GM18951 (cell line): ENCODE results near the gene COX10.

Experiments used
- POLR2A ChIP-seq: IDR thresholded peaks from 4 replicates; pipeline ENCODE4 v1.6.1; 2011; ENCODE audit warnings: mild to moderate bottlenecking; ENCODE audit not compliant: insufficient read length, insufficient read depth; ENCODE audit errors: extremely low read depth
- in situ Hi-C: fragments of 300-500 bp; cut with MboI; formaldehyde crosslinking; loops from one replicate; pipeline ENCODE4 v1.12.0; 2022; ENCODE audit warnings: low sequenced_read_pairs, mixed read lengths, inconsistent platforms; ENCODE audit not compliant: unreplicated experiment

Gene COX10

DNA sequence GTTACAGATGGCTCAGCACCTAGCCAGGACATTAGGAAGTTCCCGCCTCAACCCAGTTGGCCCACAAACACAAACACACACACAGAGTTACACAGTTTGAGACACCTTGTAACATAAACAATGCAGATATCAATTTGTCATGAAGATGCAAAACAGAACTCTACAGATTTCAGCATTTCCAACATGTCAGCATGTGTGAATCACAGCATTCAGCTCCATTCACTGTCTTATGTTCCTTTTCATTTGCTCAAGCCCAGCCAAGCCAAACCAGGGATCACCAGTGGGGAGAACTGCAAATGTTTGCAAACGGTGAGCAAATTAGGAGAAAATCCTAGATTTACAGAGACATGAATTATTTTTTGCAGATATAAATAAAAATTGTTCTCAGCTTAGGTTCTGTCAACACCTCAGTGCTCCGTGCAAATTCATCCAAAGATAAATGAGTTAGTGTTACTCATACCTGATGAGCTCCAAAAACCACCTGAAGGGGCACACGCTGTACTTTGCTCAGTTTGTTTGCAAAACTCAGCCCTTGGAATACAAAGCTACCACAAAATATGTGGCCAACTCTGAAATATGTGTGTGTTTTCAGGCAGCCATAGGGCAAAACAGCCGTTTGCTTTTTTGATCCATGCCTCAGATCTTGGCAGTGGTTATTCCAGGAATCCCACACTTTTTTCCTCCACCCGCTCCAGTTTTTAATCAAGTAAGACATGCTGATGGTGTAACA is 16.3 kb upstream of the COX10 start:
- no peak for TF ChIP-seq POLR2A
- in situ Hi-C loops: no loop called here

GRCh38 chr17:14057591-14057990 is 11.7 kb upstream of the COX10 start:
- in situ Hi-C loops: no loop called here

GRCh38 chr17:14058051-14058450 is 11.3 kb upstream of the COX10 start:
- in situ Hi-C loops: no loop called here
- TF ChIP-seq POLR2A: no peak

More at GRCh38 chr17:14057591-14057990, 11.7 kb upstream of the COX10 start:
- no peak for TF ChIP-seq POLR2A

GRCh38 chr17:14060706-14061105 is 8.6 kb upstream of the COX10 start:
- in situ Hi-C loops: no loop called here
- TF ChIP-seq POLR2A: no peak

DNA sequence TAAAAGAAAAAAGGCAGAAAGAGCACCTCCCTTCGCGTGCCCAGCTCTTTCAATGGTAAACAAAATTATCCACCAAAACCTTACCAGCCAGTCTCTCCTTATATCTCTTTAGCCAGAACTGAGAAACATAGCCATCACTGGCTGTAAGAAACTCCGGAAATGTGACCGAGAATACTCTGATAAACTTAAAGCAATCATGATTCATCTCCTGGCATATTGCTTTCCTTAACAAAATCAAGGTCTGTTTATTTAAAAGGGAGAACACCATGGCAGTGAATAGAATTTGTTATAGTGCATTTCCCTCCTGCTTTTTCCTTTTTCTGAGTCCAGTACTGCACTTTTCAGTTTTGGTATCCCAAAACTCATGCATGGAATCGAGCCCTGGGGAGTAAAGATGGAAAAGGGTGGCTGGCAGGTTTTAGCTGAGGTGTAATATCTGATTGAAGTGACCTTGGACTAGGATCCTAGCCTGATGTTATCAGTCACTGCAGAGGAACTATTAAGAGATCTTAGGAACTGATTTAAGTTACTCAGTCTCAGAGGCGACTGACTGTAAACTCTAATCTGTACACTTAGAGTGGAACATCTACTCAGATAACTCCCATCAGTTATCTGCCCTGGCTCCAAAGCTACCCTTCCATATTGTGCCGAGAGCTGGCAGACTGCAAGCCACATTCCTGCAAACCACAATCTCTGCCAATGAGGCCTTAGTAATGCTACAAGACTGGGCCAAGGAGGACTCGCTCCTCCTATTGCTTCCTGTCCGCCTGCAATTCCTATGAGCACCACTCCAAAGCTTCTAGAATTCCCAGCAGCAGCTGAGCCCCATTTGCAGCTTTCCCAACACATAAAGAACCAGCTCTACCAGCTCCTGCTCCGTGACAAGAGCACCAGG is 7.4 kb upstream of the COX10 start:
- in situ Hi-C loops: no loop called here
- TF ChIP-seq POLR2A: no peak

- in situ Hi-C loops: no loop called here
- no peak for TF ChIP-seq POLR2A
Observed at GRCh38 chr17:14067347-14067746, 2.0 kb upstream of the COX10 start.

- TF ChIP-seq POLR2A: no peak
- in situ Hi-C loops: no loop called here
Observed at GRCh38 chr17:14068542-14069250, 608 bp upstream of the COX10 start.

- TF ChIP-seq POLR2A: no peak
- in situ Hi-C loops: no loop called here
Observed at GRCh38 chr17:14070344-14070984, 1.2 kb downstream of the COX10 start.

DNA sequence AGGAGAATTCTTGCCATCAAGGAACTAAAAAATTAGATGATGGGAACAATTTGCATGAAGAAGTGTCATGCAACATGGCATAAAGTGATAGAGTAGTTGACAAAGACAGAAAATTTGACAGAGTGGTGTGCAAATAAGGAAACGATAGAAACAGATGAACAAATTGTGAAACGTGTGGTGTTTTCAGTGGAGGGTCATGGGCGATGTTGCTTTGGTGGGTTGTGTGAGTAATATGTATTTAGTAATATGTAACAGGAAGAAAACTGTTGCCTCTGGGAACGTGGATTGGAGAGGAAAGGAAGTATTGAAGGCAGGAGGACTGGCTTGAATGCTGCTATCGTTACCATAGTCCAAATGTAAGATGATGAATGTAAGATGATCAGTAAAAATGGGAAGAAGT is 3.6 kb downstream of the COX10 start:
- in situ Hi-C loops: no loop called here
- TF ChIP-seq POLR2A: no peak

DNA sequence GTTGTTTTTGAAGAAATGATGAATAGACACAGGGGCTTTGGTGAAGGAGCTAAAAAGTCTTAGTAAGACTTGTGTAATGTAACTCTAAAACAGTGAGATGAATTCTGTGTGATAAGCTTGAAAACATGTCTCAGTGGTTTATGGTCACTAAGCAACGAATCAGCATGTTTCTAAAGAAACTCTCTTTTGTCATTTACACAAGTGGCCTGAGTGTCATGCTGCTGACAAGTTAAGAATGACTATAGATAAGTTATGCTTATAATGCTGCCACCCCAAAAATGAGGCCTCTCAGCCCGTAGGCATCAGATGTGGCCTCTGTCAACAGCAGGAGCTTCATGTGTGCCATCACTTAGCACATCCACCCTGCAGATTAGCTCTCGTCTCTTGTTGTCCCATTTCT is 8.7 kb downstream of the COX10 start:
- in situ Hi-C loops: no loop called here
- no peak for TF ChIP-seq POLR2A

- in situ Hi-C loops: no loop called here
- TF ChIP-seq POLR2A: no peak
Observed at GRCh38 chr17:14080847-14081251, 11.5 kb downstream of the COX10 start.

- in situ Hi-C loops: no loop called here
- no peak for TF ChIP-seq POLR2A
Observed at GRCh38 chr17:14082848-14083247, 13.5 kb downstream of the COX10 start.

GRCh38 chr17:14084955-14085354 is 15.7 kb downstream of the COX10 start:
- TF ChIP-seq POLR2A: no peak
- in situ Hi-C loops: no loop called here
